ENCODE results near the gene NFYC.

The NFYC gene

GRCh38 chr1:40798366-40799281 lies 107.1 kb downstream of the NFYC start:
- no peak for DNase-seq

GRCh38 chr1:40799351-40799867 lies 107.9 kb downstream of the NFYC start:
- DNase-seq = no peak

GRCh38 chr1:40801742-40802077 lies 110.2 kb downstream of the NFYC start:
- DNase-seq = no peak

GRCh38 chr1:40802078-40802741 lies 110.7 kb downstream of the NFYC start:
- DNase-seq = peak; percentile 83 to 90

GRCh38 chr1:40802742-40803113 lies 111.2 kb downstream of the NFYC start:
- no peak for DNase-seq

GRCh38 chr1:40803447-40803846 lies 111.9 kb downstream of the NFYC start:
- no peak for DNase-seq

- DNase-seq = no peak
These were observed 112.4 kb downstream of the NFYC start for GRCh38 chr1:40803902-40804301.

GRCh38 chr1:40806240-40806639 lies 114.7 kb downstream of the NFYC start:
- DNase-seq = no peak

GRCh38 chr1:40806731-40807695 lies 115.5 kb downstream of the NFYC start:
- DNase-seq = no peak

GRCh38 chr1:40808002-40808401 lies 116.5 kb downstream of the NFYC start:
- no peak for DNase-seq

GRCh38 chr1:40808444-40808843 lies 116.9 kb downstream of the NFYC start:
- no peak for DNase-seq

GRCh38 chr1:40808909-40809308 lies 117.4 kb downstream of the NFYC start:
- DNase-seq = no peak

GRCh38 chr1:40810927-40811326 lies 119.4 kb downstream of the NFYC start:
- DNase-seq = no peak

GRCh38 chr1:40815420-40815819 lies 123.9 kb downstream of the NFYC start:
- no peak for DNase-seq

- DNase-seq = no peak
These were observed 126.3 kb downstream of the NFYC start for GRCh38 chr1:40817791-40818263.

- peak; percentile 84 to 87 for DNase-seq
These were observed 126.9 kb downstream of the NFYC start for GRCh38 chr1:40818264-40818961.

GRCh38 chr1:40819101-40819500 lies 127.6 kb downstream of the NFYC start:
- DNase-seq = no peak

- no peak for DNase-seq
These were observed 128.8 kb downstream of the NFYC start for GRCh38 chr1:40820251-40820797.

Measured in activated CD4-positive, alpha-beta T cell treated with anti-CD3 and anti-CD28 coated beads for 4 hours (primary cell).